Adrenal gland (tissue), 5 donors: ENCODE results near the gene CLSTN3.

ENCODE experiments used
- POLR2A ChIP-seq, 2 donors: fragments of 450-650 bp; IDR thresholded peaks; one replicate each; pipeline ENCODE4 v1.6.1; 2017; ENCODE audit warnings: antibody characterized with exemption in 2 of 2, mild to moderate bottlenecking in 2 of 2, moderate library complexity in 1 of 2
- TF ChIP-seq, protein P1 (sequence below), 6 experiments: fragments of 450-650 bp in 4 of 6; fragments of 200-600 bp in 2 of 6; sonication (generic) in 1 of 6; IDR thresholded peaks; 1 replicate in 5 of 6; 2 replicates in 1 of 6; pipeline versions ENCODE4 v1.5.1 to v1.8.0; 2016 to 2021; ENCODE audit warnings: antibody characterized with exemption in 6 of 6, mild to moderate bottlenecking in 2 of 6, moderate library complexity in 1 of 6
- donor health status: DM: no; HTN: no; CAD: no.

GRCh38 chr12:7116916-7117315, 13.3 kb upstream of the CLSTN3 start:
- TF ChIP-seq, protein P1, sequence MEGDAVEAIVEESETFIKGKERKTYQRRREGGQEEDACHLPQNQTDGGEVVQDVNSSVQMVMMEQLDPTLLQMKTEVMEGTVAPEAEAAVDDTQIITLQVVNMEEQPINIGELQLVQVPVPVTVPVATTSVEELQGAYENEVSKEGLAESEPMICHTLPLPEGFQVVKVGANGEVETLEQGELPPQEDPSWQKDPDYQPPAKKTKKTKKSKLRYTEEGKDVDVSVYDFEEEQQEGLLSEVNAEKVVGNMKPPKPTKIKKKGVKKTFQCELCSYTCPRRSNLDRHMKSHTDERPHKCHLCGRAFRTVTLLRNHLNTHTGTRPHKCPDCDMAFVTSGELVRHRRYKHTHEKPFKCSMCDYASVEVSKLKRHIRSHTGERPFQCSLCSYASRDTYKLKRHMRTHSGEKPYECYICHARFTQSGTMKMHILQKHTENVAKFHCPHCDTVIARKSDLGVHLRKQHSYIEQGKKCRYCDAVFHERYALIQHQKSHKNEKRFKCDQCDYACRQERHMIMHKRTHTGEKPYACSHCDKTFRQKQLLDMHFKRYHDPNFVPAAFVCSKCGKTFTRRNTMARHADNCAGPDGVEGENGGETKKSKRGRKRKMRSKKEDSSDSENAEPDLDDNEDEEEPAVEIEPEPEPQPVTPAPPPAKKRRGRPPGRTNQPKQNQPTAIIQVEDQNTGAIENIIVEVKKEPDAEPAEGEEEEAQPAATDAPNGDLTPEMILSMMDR (IDR thresholded peaks at IDR 0.05), result no peak
- TF ChIP-seq POLR2A (IDR thresholded peaks at IDR 0.05), result no peak
